ENCODE results near the gene TRAF2. TPM values are rescaled to one million over a fixed set of nuclear protein-coding genes. Genes with fewer than 3 reads are reported as not detected.
A peak's percentile ranks its signal among the peaks of the same experiment; 100 is the strongest.
"Not testable (repeated sequence)": the region's sequence is repeated elsewhere in the genome, so short reads cannot be mapped to it uniquely, and the experiment has no call there.

Gene TRAF2
- total and polyA plus RNA-seq, 2 donors (not counting 1 experiment from before 2014, with no cell fraction given) = 25.5 to 54.5 TPM

DNA sequence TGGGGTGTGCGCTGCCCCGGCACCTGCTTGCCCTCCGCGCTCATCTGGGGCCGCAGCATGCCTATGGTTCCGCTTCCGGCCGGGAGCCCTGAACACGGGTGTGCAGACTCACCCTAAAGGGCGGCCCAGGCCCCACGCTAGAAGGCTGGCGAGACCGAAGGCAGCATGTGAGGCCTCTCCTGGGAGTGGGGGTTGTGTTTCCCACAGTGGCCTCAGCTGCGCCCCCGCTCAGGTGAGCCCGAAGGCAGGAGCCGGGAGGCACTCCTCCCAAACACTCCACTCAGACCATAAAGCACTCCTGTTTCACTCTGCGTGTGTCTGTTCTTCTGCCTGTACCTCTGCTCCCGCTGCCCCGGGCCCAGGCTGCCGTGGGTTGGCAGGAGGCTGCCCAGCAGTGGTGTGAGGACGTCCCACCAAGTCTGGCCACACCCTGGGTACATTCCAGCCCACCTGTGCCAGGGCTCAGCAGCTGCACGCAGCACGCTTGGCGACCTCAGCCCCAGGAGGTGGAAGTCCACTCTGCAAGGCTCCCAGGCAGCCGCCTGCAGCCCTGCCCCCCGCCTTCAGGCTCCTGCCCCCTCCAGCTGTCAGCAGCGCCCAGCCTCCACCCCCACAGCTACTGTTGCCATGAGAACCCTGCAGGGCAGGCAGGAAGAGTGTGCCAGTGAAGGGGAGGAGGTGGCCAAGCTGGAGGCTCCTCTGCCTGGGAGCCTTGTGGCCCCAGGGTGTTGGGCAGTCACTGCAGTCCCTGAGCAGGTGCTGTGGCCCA is 45.3 kb upstream of the TRAF2 start:
- H3K27ac ChIP-seq (ENCODE audit: low read length in 2 of 2) = no peak overlapping the region
- no peaks in the 10 kb centered on the region for H3K36me3 ChIP-seq (replicated peaks in 1 of 2; ENCODE audit: control extremely low read depth in 1 of 2, control insufficient read depth in 1 of 2, extremely low read depth in 1 of 2, insufficient read depth in 2 of 2, low read length in 1 of 2)
- peaks cover 24% of the 10 kb centered on the region for H4K20me1 ChIP-seq (ENCODE audit: control insufficient read depth, insufficient read depth, low read length, poor library complexity, severe bottlenecking)
- WGBS (ENCODE audit: insufficient coverage) = 95% methylated on average over 24 of the region's 28 CpGs
- H3K79me2 ChIP-seq (ENCODE audit: control insufficient read depth, insufficient read depth, low read length) = no peaks in the 10 kb centered on the region
- ChIA-PET CTCF (interaction anchor here (1.1 to 3.6 kb wide), 7 partner anchors 34 to 194 kb away, joined by 4 to 29 read pairs (median 6); partner anchors contain the start of genes CLIC3, FBXW5 and RABL6), POLR2A (no interaction called here)
- TF ChIP-seq EZH2 (IDR thresholded peaks at IDR 0.05; ENCODE audit: borderline replicate concordance, insufficient read depth, low read depth, low read length, poor library complexity, severe bottlenecking) = no peak
- TF ChIP-seq, protein P1, sequence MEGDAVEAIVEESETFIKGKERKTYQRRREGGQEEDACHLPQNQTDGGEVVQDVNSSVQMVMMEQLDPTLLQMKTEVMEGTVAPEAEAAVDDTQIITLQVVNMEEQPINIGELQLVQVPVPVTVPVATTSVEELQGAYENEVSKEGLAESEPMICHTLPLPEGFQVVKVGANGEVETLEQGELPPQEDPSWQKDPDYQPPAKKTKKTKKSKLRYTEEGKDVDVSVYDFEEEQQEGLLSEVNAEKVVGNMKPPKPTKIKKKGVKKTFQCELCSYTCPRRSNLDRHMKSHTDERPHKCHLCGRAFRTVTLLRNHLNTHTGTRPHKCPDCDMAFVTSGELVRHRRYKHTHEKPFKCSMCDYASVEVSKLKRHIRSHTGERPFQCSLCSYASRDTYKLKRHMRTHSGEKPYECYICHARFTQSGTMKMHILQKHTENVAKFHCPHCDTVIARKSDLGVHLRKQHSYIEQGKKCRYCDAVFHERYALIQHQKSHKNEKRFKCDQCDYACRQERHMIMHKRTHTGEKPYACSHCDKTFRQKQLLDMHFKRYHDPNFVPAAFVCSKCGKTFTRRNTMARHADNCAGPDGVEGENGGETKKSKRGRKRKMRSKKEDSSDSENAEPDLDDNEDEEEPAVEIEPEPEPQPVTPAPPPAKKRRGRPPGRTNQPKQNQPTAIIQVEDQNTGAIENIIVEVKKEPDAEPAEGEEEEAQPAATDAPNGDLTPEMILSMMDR (IDR thresholded peaks at IDR 0.05) = no peak
- Mint-ChIP-seq H3K4me3 (no peak overlapping the region), H3K27me3 (no peaks in the 10 kb centered on the region), H3K27ac (no peak overlapping the region), H3K4me1 (peaks cover 11% of the 10 kb centered on the region), H3K9me3 (ENCODE audit: insufficient read depth) (no peaks in the 10 kb centered on the region)
- DNase-seq (no peak), ATAC-seq (ENCODE audit: low read depth) (no peak)
- no peak overlapping the region for H3K4me2 ChIP-seq (replicated peaks; ENCODE audit: low read depth, low read length, poor library complexity, severe bottlenecking)
- peaks cover 0 to 20% (median 3%) of the 10 kb centered on the region in 4 experiments for H3K27me3 ChIP-seq (replicated peaks in 1 of 4; ENCODE audit: control extremely low read depth in 1 of 4, control insufficient read depth in 3 of 4, insufficient read depth in 4 of 4, low read length in 3 of 4)
- H3K9ac ChIP-seq (ENCODE audit: low read length) = no peak overlapping the region
- H2AFZ ChIP-seq (ENCODE audit: insufficient read depth, low read depth, low read length, poor library complexity, severe bottlenecking) = no peak overlapping the region
- H3K4me1 ChIP-seq (ENCODE audit: control insufficient read depth in 2 of 2, insufficient read depth in 2 of 2, low read length in 2 of 2) = peaks cover 20 to 30% of the 10 kb centered on the region in 2 donors
- peaks cover 0 to 14% (median 0%) of the 10 kb centered on the region in 3 donors for H3K9me3 ChIP-seq (ENCODE audit: control extremely low read depth in 1 of 3, control insufficient read depth in 2 of 3, insufficient read depth in 1 of 3, low read length in 2 of 3)
- intact Hi-C loops (cut with micrococcal nuclease) = no loop called here
- no peak overlapping the region for H3K4me3 ChIP-seq (ENCODE audit: control extremely low read depth in 1 of 5, extremely low read depth in 1 of 5, insufficient read depth in 1 of 5, low read depth in 2 of 5, low read length in 4 of 5)

DNA sequence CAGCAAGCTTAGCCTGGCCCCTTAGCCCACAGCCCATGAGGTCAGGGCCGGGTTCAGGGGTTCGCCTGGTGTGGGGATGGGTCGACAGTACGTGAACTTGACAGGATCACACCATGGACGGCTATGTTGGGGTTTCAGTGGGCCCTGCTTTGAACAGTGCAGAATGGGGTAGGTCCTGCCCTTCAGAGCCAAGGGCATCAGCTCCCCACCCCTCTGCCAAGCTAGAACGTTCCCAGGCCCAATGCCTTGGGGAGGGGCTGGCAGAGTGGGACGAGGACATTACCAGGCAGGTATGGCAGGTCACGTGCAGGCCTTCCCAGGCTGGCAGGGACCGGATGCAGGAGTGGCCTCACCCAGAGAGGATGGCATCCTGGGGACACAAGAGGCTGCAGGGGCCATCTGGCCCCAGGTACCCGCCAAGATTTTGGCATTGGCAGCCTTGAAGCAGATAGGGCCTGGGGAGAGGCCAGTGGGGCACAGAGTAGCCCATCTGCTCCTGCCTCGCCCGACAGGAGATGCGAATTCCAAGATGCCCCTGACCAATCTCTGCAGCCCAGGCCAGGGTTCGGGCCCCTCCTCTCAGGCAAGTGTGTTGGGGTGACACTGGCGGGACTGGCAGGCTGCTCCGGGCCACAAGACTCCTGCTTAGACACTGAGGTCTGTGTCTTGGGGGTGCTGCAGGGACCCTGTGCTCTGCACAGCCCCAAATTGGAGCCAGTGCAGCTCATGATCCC is 44.5 kb upstream of the TRAF2 start:
- 74% methylated on average over 16 of the region's 16 CpGs for WGBS (ENCODE audit: insufficient coverage)
- ChIA-PET POLR2A (interaction anchor here (0.6 to 1.8 kb wide), 6 partner anchors 9 to 834 kb away, joined by 3 to 6 read pairs (median 3); partner anchors contain the start of genes PAXX, RABL6 and TUBB4B), CTCF (interaction anchor here (0.6 to 3.6 kb wide), 37 partner anchors 10 to 229 kb away, joined by 3 to 29 read pairs (median 5); partner anchors contain the start of genes ABCA2, CLIC3, EDF1 and FBXW5)
- not testable (repeated sequence) for ATAC-seq (ENCODE audit: low read depth); H3K9me3 Mint-ChIP-seq (ENCODE audit: insufficient read depth); H3K36me3 ChIP-seq (replicated peaks in 1 of 2; ENCODE audit: control extremely low read depth in 1 of 2, control insufficient read depth in 1 of 2, extremely low read depth in 1 of 2, insufficient read depth in 2 of 2, low read length in 1 of 2); H3K79me2 ChIP-seq (ENCODE audit: control insufficient read depth, insufficient read depth, low read length); H3K27ac ChIP-seq (ENCODE audit: low read length in 2 of 2); H3K27me3 Mint-ChIP-seq; H2AFZ ChIP-seq (ENCODE audit: insufficient read depth, low read depth, low read length, poor library complexity, severe bottlenecking); DNase-seq
- intact Hi-C loops (cut with micrococcal nuclease) = loop anchor here (1.0 to 2.0 kb wide), 3 partner anchors 35 to 193 kb away; partner anchors contain the start of gene RABL6
- Histone ChIP-seq H3K4me2 (replicated peaks; ENCODE audit: low read depth, low read length, poor library complexity, severe bottlenecking) (peak overlapping the region; percentile 89), H4K20me1 (ENCODE audit: control insufficient read depth, insufficient read depth, low read length, poor library complexity, severe bottlenecking) (peaks cover 24% of the 10 kb centered on the region), H3K4me1 (ENCODE audit: control insufficient read depth in 2 of 2, insufficient read depth in 2 of 2, low read length in 2 of 2) (peaks cover 26 to 34% of the 10 kb centered on the region in 2 donors), H3K4me3 (ENCODE audit: control extremely low read depth in 1 of 5, extremely low read depth in 1 of 5, insufficient read depth in 1 of 5, low read depth in 2 of 5, low read length in 4 of 5) (peak overlapping the region in 4 of 5 experiments; percentile 66 to 84 (median 74)), H3K27me3 (replicated peaks in 1 of 4; ENCODE audit: control extremely low read depth in 1 of 4, control insufficient read depth in 3 of 4, insufficient read depth in 4 of 4, low read length in 3 of 4) (peaks cover 0 to 25% (median 6%) of the 10 kb centered on the region in 4 experiments), H3K9ac (ENCODE audit: low read length) (peak overlapping the region; percentile 87), H3K9me3 (ENCODE audit: control extremely low read depth in 1 of 3, control insufficient read depth in 2 of 3, insufficient read depth in 1 of 3, low read length in 2 of 3) (peaks cover 0 to 19% (median 0%) of the 10 kb centered on the region in 3 donors)
- peak overlapping the region; percentile 92 for H3K4me3 Mint-ChIP-seq
- H3K27ac Mint-ChIP-seq = peak overlapping the region; percentile 81
- peaks cover 14% of the 10 kb centered on the region for H3K4me1 Mint-ChIP-seq
